OCI-LY7 (cell line): ENCODE results near the gene CHPT1. TPM values are rescaled to one million over a fixed set of nuclear protein-coding genes. Genes with fewer than 3 reads are reported as not detected.

Experiments used
- BruUV-seq: library from RNA; stranded (reverse); fragments of 400-500 nt; replicated peaks from 2 replicates; lab custom pipeline; 2021; lab: Mats Ljungman, UMichigan
- CTCF ChIA-PET: fragments of 300-600 bp; sonication (Branson Sonifier 250); formaldehyde crosslinking; loops from one replicate; lab custom pipeline; 2022; ENCODE audit warnings: antibody characterized with exemption; ENCODE audit not compliant: unreplicated experiment; lab: Charles Lee
- POLR2A ChIA-PET: fragments of 300-600 bp; sonication (Branson Sonifier 250); formaldehyde crosslinking; loops from one replicate; lab custom pipeline; 2022; ENCODE audit warnings: antibody characterized with exemption; lab: Charles Lee
- DNase-seq: peaks from one replicate; pipeline ENCODE4 v3.0.0-alpha.2; 2015; ENCODE audit warnings: low spot score
- H2AFZ ChIP-seq: fragments of 200-600 bp; sonication (generic), shearing (Covaris generic); 2 replicates; pipeline ENCODE4 v1.6.1; 2014; ENCODE audit warnings: mild to moderate bottlenecking, antibody characterized with exemption, low read length, moderate library complexity
- H3K27ac ChIP-seq: fragments of 200-600 bp; sonication (generic); 2 replicates; pipeline ENCODE4 v1.5.1; 2014; ENCODE audit warnings: mixed run types, low read depth, mild to moderate bottlenecking, moderate library complexity, low read length, inconsistent platforms; ENCODE audit not compliant: poor library complexity, severe bottlenecking
- H3K36me3 ChIP-seq: fragments of 200-600 bp; sonication (generic); 2 replicates; pipeline ENCODE4 v1.6.1; 2014; ENCODE audit warnings: mild to moderate bottlenecking, antibody characterized with exemption, low read length, moderate library complexity, mixed read lengths; ENCODE audit not compliant: insufficient read depth
- H3K4me1 ChIP-seq: fragments of 200-600 bp; sonication (generic); 2 replicates; pipeline ENCODE4 v1.5.1; 2014; ENCODE audit warnings: mild to moderate bottlenecking, low read length; ENCODE audit not compliant: insufficient read depth, poor library complexity, severe bottlenecking
- H3K4me2 ChIP-seq: fragments of 200-600 bp; sonication (generic); 2 replicates; pipeline ENCODE4 v1.6.1; 2014; ENCODE audit warnings: mild to moderate bottlenecking, low read length
- H3K4me3 ChIP-seq: fragments of 200-600 bp; sonication (generic); 2 replicates; pipeline ENCODE4 v1.5.1; 2014; ENCODE audit warnings: mild to moderate bottlenecking, low read depth, low read length; ENCODE audit not compliant: poor library complexity, severe bottlenecking
- H3K79me2 ChIP-seq: fragments of 200-600 bp; sonication (generic); 2 replicates; pipeline ENCODE4 v1.6.1; 2016; ENCODE audit warnings: low read depth, mild to moderate bottlenecking, low read length, moderate library complexity, mixed read lengths; ENCODE audit not compliant: insufficient read depth
- H3K9me2 ChIP-seq: fragments of 200-600 bp; sonication (generic); 2 replicates; pipeline ENCODE4 v1.6.1; 2016; ENCODE audit warnings: mild to moderate bottlenecking, low read length, mixed read lengths; ENCODE audit not compliant: insufficient read depth
- H3K9me3 ChIP-seq: fragments of 200-600 bp; sonication (generic); 2 replicates; pipeline ENCODE4 v1.6.1; 2014; ENCODE audit warnings: mild to moderate bottlenecking, mixed run types, low read length, mixed read lengths
- H4K20me1 ChIP-seq: fragments of 200-600 bp; sonication (generic); 2 replicates; pipeline ENCODE4 v1.6.1; 2014; ENCODE audit warnings: mild to moderate bottlenecking, antibody characterized with exemption, low read length, moderate library complexity, mixed read lengths; ENCODE audit not compliant: insufficient read depth
- CTCF ChIP-seq: fragments of 200-600 bp; sonication (generic); conservative IDR thresholded peaks from 2 replicates; pipeline ENCODE4 v1.5.1; 2014; ENCODE audit warnings: mild to moderate bottlenecking, antibody characterized with exemption, low read length, moderate library complexity, mixed read lengths
- EZH2phosphoT487 ChIP-seq: fragments of 200-600 bp; sonication (generic); IDR thresholded peaks from 2 replicates; pipeline ENCODE4 v1.6.1; 2018; ENCODE audit warnings: low read depth, borderline replicate concordance, mild to moderate bottlenecking, mixed run types, antibody characterized with exemption, low read length, moderate library complexity, mixed read lengths
- intact Hi-C: fragments of 100-400 bp; cut with micrococcal nuclease; formaldehyde crosslinking; loops from one replicate; pipeline ENCODE4 v1.10.0; 2022; ENCODE audit not compliant: unreplicated experiment
- total RNA-seq, 2 experiments: library from RNA; depleted of rRNA in 1 of 2; stranded (reverse); fragments of >200 nt in 1 of 2; shearing (Covaris generic) in 1 of 2; gene quantifications; 2 replicates each; pipeline ENCODE4 v1.2.3, GENCODE V29; 2014 to 2022

Gene CHPT1
- total RNA-seq, 2 experiments from 2014 or later: 44.3 to 56.6 TPM

- Histone ChIP-seq H2AFZ (no peak overlapping the region; the same call in 1 of the 2 replicates), H3K9me3 (no peaks in the 10 kb centered on the region), H3K9me2 (no peaks in the 10 kb centered on the region), H3K4me2 (no peak overlapping the region), H3K4me3 (no peak overlapping the region), H3K36me3 (no peaks in the 10 kb centered on the region), H3K79me2 (no peaks in the 10 kb centered on the region), H3K27ac (no peak overlapping the region), H3K4me1 (no peaks in the 10 kb centered on the region), H4K20me1 (no peaks in the 10 kb centered on the region)
- CTCF ChIA-PET: no interaction called here
- POLR2A ChIA-PET: no interaction called here
- intact Hi-C loops: no loop called here
- TF ChIP-seq EZH2phosphoT487 (no peak), CTCF (no peak)
- no peak for DNase-seq
- BruUV-seq: no TSS peak
Measured at GRCh38 chr12:101685092-101685491, 12.3 kb upstream of the CHPT1 start.

GRCh38 chr12:101686176-101686575 is 11.3 kb upstream of the CHPT1 start:
- Histone ChIP-seq H3K4me2 (no peak overlapping the region), H4K20me1 (no peaks in the 10 kb centered on the region), H3K9me3 (no peaks in the 10 kb centered on the region), H3K36me3 (no peaks in the 10 kb centered on the region), H3K4me3 (no peak overlapping the region), H2AFZ (no peak overlapping the region), H3K9me2 (no peaks in the 10 kb centered on the region), H3K4me1 (peaks cover 11% of the 10 kb centered on the region), H3K27ac (no peak overlapping the region), H3K79me2 (no peaks in the 10 kb centered on the region)
- BruUV-seq: no TSS peak
- ChIA-PET POLR2A (interaction anchor here (1.1 kb wide), 1 partner anchor 9 kb away, joined by 4 read pairs; no protein-coding TSS in a partner anchor), CTCF (no interaction called here)
- TF ChIP-seq CTCF: no peak
- TF ChIP-seq EZH2phosphoT487: no peak
- intact Hi-C loops: no loop called here
- DNase-seq: no peak

DNA sequence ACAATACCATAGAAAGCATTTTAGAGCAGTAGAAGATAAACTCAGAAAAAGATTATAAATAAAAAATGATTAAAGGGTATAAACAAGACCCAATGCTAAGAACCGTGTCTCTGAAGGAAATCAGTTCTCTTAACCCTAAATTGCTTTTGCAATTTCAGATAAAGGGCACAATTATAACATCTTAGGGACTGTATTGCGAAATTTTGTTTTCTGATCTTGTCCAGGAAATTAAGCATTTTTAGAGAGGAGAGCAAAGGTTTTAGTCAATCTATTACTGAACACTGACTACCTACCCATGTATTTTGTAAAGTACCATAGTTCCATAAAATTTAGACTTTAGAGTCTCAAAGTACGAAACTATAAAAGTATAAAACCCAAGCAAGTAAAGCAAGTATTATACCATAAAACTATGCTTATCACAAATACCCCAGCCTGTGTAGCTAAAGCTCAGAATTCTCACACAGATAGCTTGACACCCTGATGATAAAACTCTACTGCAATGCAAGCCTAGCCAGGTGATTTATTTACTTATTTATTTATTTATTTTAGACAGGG is 6.8 kb upstream of the CHPT1 start:
- DNase-seq: no peak
- intact Hi-C loops: no loop called here
- CTCF ChIA-PET: no interaction called here

More for the DNA sequence above, 6.8 kb upstream of the CHPT1 start:
- POLR2A ChIA-PET: interaction anchor here (0.5 to 1.4 kb wide), 2 partner anchors 75 to 193 kb away, joined by 3 read pairs; no protein-coding TSS in a partner anchor
- Histone ChIP-seq H3K36me3 (no peaks in the 10 kb centered on the region; the same call in 1 of the 2 replicates), H3K4me1 (peaks cover 19% of the 10 kb centered on the region), H3K4me3 (no peak overlapping the region), H4K20me1 (no peaks in the 10 kb centered on the region), H3K27ac (no peak overlapping the region), H2AFZ (peak overlapping the region; percentile 41; the same call in 1 of the 2 replicates), H3K9me2 (no peaks in the 10 kb centered on the region), H3K9me3 (peaks cover 6% of the 10 kb centered on the region; the same call in 1 of the 2 replicates), H3K4me2 (peak overlapping the region; percentile 47), H3K79me2 (no peaks in the 10 kb centered on the region)
- TF ChIP-seq CTCF (no peak), EZH2phosphoT487 (no peak)
- no TSS peak for BruUV-seq
